Measurements from ENCODE around the gene POC5. TPM values are rescaled to one million over a fixed set of nuclear protein-coding genes. Genes with fewer than 3 reads are reported as not detected.

POC5 gene
- total and polyA plus RNA-seq, 2 donors from 2014 or later, result 6.1 to 12.1 TPM

DNA sequence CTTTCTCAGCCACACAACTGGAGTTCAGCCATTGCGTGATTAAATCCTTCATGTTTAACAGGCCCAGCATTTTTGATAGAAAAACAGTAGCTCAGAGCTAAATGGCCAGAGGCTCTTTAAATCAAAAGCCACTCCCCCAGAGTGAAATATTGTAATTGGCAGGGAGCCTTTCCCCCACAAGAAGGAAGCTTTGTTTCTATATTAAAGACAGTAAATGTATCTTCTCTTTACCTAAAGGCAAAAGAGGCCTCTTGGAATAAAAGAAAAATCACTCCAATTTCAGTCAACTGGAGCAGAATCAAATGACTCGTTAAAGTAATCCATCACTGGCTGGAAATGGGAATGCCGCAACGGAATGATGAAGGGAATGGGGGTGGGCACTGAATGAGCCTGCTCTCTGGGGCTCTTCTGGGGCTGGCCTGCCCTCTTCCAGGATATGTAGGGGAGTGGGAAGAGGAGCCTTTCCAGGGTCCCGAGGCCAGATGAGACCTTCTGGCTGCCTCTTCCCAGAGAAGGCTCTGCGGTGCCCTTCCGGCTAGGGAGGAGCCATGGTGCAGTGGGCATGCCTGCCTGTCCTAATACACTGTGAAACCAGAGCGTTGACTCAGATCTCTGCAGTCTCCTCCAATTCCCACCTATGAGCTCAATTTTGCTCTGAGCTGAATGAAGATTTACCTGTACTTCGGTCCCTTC, 60.8 kb downstream of the POC5 start:
- no peaks in the 10 kb centered on the region for H3K27me3 ChIP-seq (ENCODE audit: control insufficient read depth, insufficient read depth, low read length)
- DNase-seq (peak; percentile 56 to 83 (median 68)), FAIRE-seq (no peak)
- H3K4me1 ChIP-seq (ENCODE audit: control insufficient read depth in 2 of 3, insufficient read depth in 2 of 3, low read depth in 1 of 3, low read length in 3 of 3), result peaks cover 0 to 2% (median 0%) of the 10 kb centered on the region in 3 donors
- H3K9ac ChIP-seq (ENCODE audit: low read length in 3 of 3), result peak overlapping the region; percentile 23 to 58 (median 42)
- H3K9me3 ChIP-seq (ENCODE audit: control insufficient read depth in 2 of 3, insufficient read depth in 1 of 3, low read length in 3 of 3), result no peaks in the 10 kb centered on the region
- TF ChIP-seq CTCF (IDR thresholded peaks at IDR 0.05; ENCODE audit: borderline replicate concordance, extremely low read depth, insufficient read depth), result no peak
- intact Hi-C loops (cut with DNase I), result no loop called here
- no peaks in the 10 kb centered on the region for H3K36me3 ChIP-seq (ENCODE audit: control insufficient read depth in 2 of 3, insufficient read depth in 3 of 3, low read length in 3 of 3)
- peak overlapping the region; percentile 70 to 79 (median 77) for H3K4me3 ChIP-seq (ENCODE audit: low read length in 3 of 3)
- peak overlapping the region; percentile 0 to 25 for H3K27ac ChIP-seq (ENCODE audit: low read depth in 2 of 2, low read length in 2 of 2)

DNA sequence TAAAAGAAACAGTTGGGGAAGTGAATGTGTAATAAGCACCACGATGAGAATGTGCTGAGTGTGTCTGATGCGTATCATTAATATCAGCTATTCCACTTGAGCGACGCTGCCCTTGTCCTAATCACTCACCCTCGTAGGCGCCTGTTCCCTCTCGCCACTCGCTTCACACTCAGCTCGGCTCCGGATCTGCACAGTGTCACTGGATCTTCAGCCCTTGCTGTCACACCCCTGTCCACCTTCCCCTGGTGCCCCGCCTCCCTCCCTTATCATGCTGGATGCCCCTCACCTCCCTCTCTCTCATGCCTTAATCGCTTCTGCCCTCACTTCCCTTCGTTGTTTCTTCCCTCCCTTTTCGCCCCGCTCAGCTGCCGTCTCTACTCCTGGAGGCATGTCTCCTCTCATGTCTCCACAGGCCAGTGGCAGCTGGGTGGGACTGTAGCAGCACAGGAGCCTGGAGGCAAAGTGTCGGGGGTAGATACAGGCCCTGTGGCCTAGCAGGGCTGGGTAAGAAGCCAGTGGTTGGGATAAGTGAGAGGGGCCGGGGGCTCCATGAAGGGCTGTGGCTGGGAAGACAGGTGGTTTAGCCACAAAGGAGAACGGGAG, 62.4 kb downstream of the POC5 start:
- no peaks in the 10 kb centered on the region for H3K27me3 ChIP-seq (ENCODE audit: control insufficient read depth, insufficient read depth, low read length)
- H3K9me3 ChIP-seq (ENCODE audit: control insufficient read depth in 2 of 3, insufficient read depth in 1 of 3, low read length in 3 of 3), result no peaks in the 10 kb centered on the region
- no peak overlapping the region for H3K27ac ChIP-seq (ENCODE audit: low read depth in 2 of 2, low read length in 2 of 2)
- no peak overlapping the region for H3K4me3 ChIP-seq (ENCODE audit: low read length in 3 of 3)
- no peak for TF ChIP-seq CTCF (IDR thresholded peaks at IDR 0.05; ENCODE audit: borderline replicate concordance, extremely low read depth, insufficient read depth)
- DNase-seq (no peak), FAIRE-seq (no peak)
- peaks cover 0 to 2% (median 0%) of the 10 kb centered on the region in 3 donors for H3K4me1 ChIP-seq (ENCODE audit: control insufficient read depth in 2 of 3, insufficient read depth in 2 of 3, low read depth in 1 of 3, low read length in 3 of 3)
- no peaks in the 10 kb centered on the region for H3K36me3 ChIP-seq (ENCODE audit: control insufficient read depth in 2 of 3, insufficient read depth in 3 of 3, low read length in 3 of 3)
- intact Hi-C loops (cut with DNase I), result no loop called here
- H3K9ac ChIP-seq (ENCODE audit: low read length in 3 of 3), result no peak overlapping the region

DNA sequence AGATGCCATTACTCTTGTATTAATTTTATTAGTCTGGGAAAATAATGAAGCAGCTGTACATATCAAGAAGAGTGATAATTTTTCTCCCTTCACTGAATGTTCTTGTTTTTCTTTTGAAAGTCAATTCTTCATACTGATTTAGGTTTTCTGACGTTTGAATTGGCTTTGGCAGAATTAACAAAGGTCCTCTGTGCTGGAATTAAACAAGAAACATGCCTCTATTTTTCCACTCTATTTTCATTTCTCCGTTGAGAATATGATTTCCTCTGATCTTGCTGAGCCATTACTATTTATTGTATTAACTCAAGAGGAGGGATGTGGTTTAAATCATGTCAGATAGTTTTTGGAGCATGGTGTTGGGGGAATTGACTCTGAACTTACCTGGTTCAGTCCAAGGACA, 63.7 kb downstream of the POC5 start:
- Histone ChIP-seq H3K27ac (ENCODE audit: low read depth in 2 of 2, low read length in 2 of 2) (no peak overlapping the region), H3K36me3 (ENCODE audit: control insufficient read depth in 2 of 3, insufficient read depth in 3 of 3, low read length in 3 of 3) (no peaks in the 10 kb centered on the region), H3K27me3 (ENCODE audit: control insufficient read depth, insufficient read depth, low read length) (no peaks in the 10 kb centered on the region), H3K4me1 (ENCODE audit: control insufficient read depth in 2 of 3, insufficient read depth in 2 of 3, low read depth in 1 of 3, low read length in 3 of 3) (peaks cover 0 to 2% (median 0%) of the 10 kb centered on the region in 3 donors), H3K9me3 (ENCODE audit: control insufficient read depth in 2 of 3, insufficient read depth in 1 of 3, low read length in 3 of 3) (no peaks in the 10 kb centered on the region), H3K9ac (ENCODE audit: low read length in 3 of 3) (no peak overlapping the region), H3K4me3 (ENCODE audit: low read length in 3 of 3) (no peak overlapping the region)
- TF ChIP-seq CTCF (IDR thresholded peaks at IDR 0.05; ENCODE audit: borderline replicate concordance, extremely low read depth, insufficient read depth), result no peak
- intact Hi-C loops (cut with DNase I), result no loop called here
- DNase-seq, result peak in 1 of 5 donors; percentile 68
- FAIRE-seq, result no peak
